HL-60 (cell line): Measurements from ENCODE around the gene KAZALD1.

Experiments
- DNase-seq, 2 experiments: peaks; one replicate each; pipeline ENCODE4 v3.0.0-alpha.2; 2010 to 2020; ENCODE audit warnings: low read depth in 1 of 2, low spot score in 1 of 2
- H3K27ac ChIP-seq: fragments of 250-450 bp; sonication (Bioruptor Pico); replicated peaks from 2 replicates; pipeline ENCODE4 v1.5.1; 2020; ENCODE audit warnings: mild to moderate bottlenecking, moderate library complexity
- H3K27me3 ChIP-seq: fragments of 250-450 bp; sonication (Bioruptor Pico); 2 replicates; pipeline ENCODE4 v1.5.1; 2021; ENCODE audit warnings: mild to moderate bottlenecking, moderate library complexity; ENCODE audit not compliant: insufficient read depth, poor library complexity, severe bottlenecking
- H3K4me3 ChIP-seq: replicated peaks from 2 replicates; pipeline ENCODE4 v1.5.1; 2011; ENCODE audit warnings: mild to moderate bottlenecking, control low read depth, low read length; ENCODE audit not compliant: insufficient read depth
- CTCF ChIP-seq: IDR thresholded peaks from one replicate; pipeline ENCODE4 v1.5.1; 2011; ENCODE audit warnings: low read length, control low read depth, inconsistent platforms; ENCODE audit not compliant: insufficient read depth
- GABPA ChIP-seq: IDR thresholded peaks from 2 replicates; pipeline ENCODE4 v1.6.1; 2012; ENCODE audit warnings: low read depth
- POLR2AphosphoS5 ChIP-seq: IDR thresholded peaks from 2 replicates; pipeline ENCODE4 v1.6.1; 2012; ENCODE audit warnings: low read depth
- REST ChIP-seq: IDR thresholded peaks from 2 replicates; pipeline ENCODE4 v1.6.1; 2012; ENCODE audit warnings: low read depth; ENCODE audit not compliant: insufficient replicate concordance
- SPI1 ChIP-seq: IDR thresholded peaks from 2 replicates; pipeline ENCODE4 v1.6.1; 2012; ENCODE audit warnings: low read depth, mild to moderate bottlenecking, borderline replicate concordance

The KAZALD1 gene

GRCh38 chr10:101014230-101014884 is 47.4 kb upstream of the KAZALD1 start:
- TF ChIP-seq CTCF, result peak; percentile 99
- TF ChIP-seq POLR2AphosphoS5, result no peak
- Histone ChIP-seq H3K27me3 (no peaks in the 10 kb centered on the region), H3K4me3 (no peak overlapping the region), H3K27ac (no peak overlapping the region)
- peak in 1 of 2 experiments; percentile 74 for DNase-seq

- Histone ChIP-seq H3K4me3 (no peak overlapping the region), H3K27ac (no peak overlapping the region), H3K27me3 (no peaks in the 10 kb centered on the region)
- TF ChIP-seq REST (no peak), POLR2AphosphoS5 (no peak), CTCF (no peak), GABPA (no peak), SPI1 (no peak)
- DNase-seq, result peak in 1 of 2 experiments; percentile 56
These were observed 46.7 kb upstream of the KAZALD1 start for GRCh38 chr10:101014966-101015581.

GRCh38 chr10:101015582-101015973 is 46.2 kb upstream of the KAZALD1 start:
- TF ChIP-seq REST (no peak), CTCF (no peak), POLR2AphosphoS5 (no peak), GABPA (no peak), SPI1 (no peak)
- Histone ChIP-seq H3K27me3 (no peaks in the 10 kb centered on the region), H3K27ac (no peak overlapping the region), H3K4me3 (no peak overlapping the region)
- DNase-seq, result no peak
